GM12874 (cell line): Measurements from ENCODE around the gene GABRG3.

Source experiments
- CTCF ChIP-seq: IDR thresholded peaks from 2 replicates; pipeline ENCODE4 v1.5.1; 2011; ENCODE audit warnings: low read depth, mild to moderate bottlenecking, control low read depth, low read length, moderate library complexity; ENCODE audit not compliant: insufficient read depth

GABRG3 gene

GRCh38 chr15:27583651-27584050 lies 612.7 kb downstream of the GABRG3 start:
- TF ChIP-seq CTCF: no peak

- TF ChIP-seq CTCF: no peak
Observed at GRCh38 chr15:27585041-27585640, 614.2 kb downstream of the GABRG3 start.

GRCh38 chr15:27587810-27588209 lies 616.8 kb downstream of the GABRG3 start:
- TF ChIP-seq CTCF: no peak

- TF ChIP-seq CTCF: no peak
Observed at GRCh38 chr15:27589260-27589659, 618.3 kb downstream of the GABRG3 start.

- no peak for TF ChIP-seq CTCF
Observed at GRCh38 chr15:27589782-27590181, 618.8 kb downstream of the GABRG3 start.
